ENCODE measurements around the gene SYK. TPM values are rescaled to one million over a fixed set of nuclear protein-coding genes. Genes with fewer than 3 reads are reported as not detected.

SYK gene
- total and polyA plus RNA-seq, 2 of the 13 experiments (the other 11 are each of a cell fraction or from before 2014, with no cell fraction given), result not detected

- TF ChIP-seq ZNF17 (CRISPR knock-in tag; IDR thresholded peaks at IDR 0.05), result no peak
- no peak for TF ChIP-seq NPAS2 (CRISPR knock-in tag; IDR thresholded peaks at IDR 0.05; ENCODE audit: borderline replicate concordance)
- no peak for TF ChIP-seq CBX2 (IDR thresholded peaks at IDR 0.05; ENCODE audit: low read depth, low read length)
- TF ChIP-seq CBX2 (CRISPR knock-in tag; IDR thresholded peaks at IDR 0.05; ENCODE audit: low read depth), result no peak
- no peak for TF ChIP-seq GPBP1L1 (CRISPR knock-in tag; IDR thresholded peaks at IDR 0.05)
- no peak for TF ChIP-seq ZSCAN12 (CRISPR knock-in tag; IDR thresholded peaks at IDR 0.05)
- no peak for TF ChIP-seq IKZF5 (CRISPR knock-in tag; IDR thresholded peaks at IDR 0.05)
- no peak for TF ChIP-seq ZNF280B (CRISPR knock-in tag; IDR thresholded peaks at IDR 0.05; ENCODE audit: borderline replicate concordance)
- TF ChIP-seq ZNF619 (CRISPR knock-in tag; IDR thresholded peaks at IDR 0.05), result no peak
- no peak for TF ChIP-seq ZKSCAN1 (IDR thresholded peaks at IDR 0.05; ENCODE audit: low read length)
- no peak for TF ChIP-seq ZSCAN9 (CRISPR knock-in tag; IDR thresholded peaks at IDR 0.05; ENCODE audit: borderline replicate concordance)
- no peak for TF ChIP-seq MXI1 (IDR thresholded peaks at IDR 0.05; ENCODE audit: borderline replicate concordance, low read depth, low read length)
- no peak for TF ChIP-seq MLX (CRISPR knock-in tag; IDR thresholded peaks at IDR 0.05)
- no peak for TF ChIP-seq ZNF20 (CRISPR knock-in tag; IDR thresholded peaks at IDR 0.05)
- no peak for TF ChIP-seq ZNF878 (CRISPR knock-in tag; IDR thresholded peaks at IDR 0.05)
- no peak for TF ChIP-seq ZNF704 (CRISPR knock-in tag; IDR thresholded peaks at IDR 0.05; ENCODE audit: borderline replicate concordance)
- no peak for TF ChIP-seq CTCF (CRISPR knock-in tag; IDR thresholded peaks at IDR 0.05)
- no peak for TF ChIP-seq NFIC (IDR thresholded peaks at IDR 0.05; ENCODE audit: low read length)
- no TSS peak for BruUV-seq (replicated peaks)
- Histone ChIP-seq H3K4me1 (ENCODE audit: insufficient read depth, low read length) (no peaks in the 10 kb centered on the region), H3K4me2 (ENCODE audit: low read depth, low read length) (no peak overlapping the region), H3K27me3 (ENCODE audit: control insufficient read depth in 1 of 2, insufficient read depth in 2 of 2, low read length in 2 of 2) (peaks cover 0 to 17% of the 10 kb centered on the region in 2 experiments; a peak in 2 of 5 replicates), H3K4me3 (replicated peaks in 1 of 3; ENCODE audit: insufficient read depth in 1 of 3, low read depth in 2 of 3, low read length in 3 of 3) (no peak overlapping the region), H3K36me3 (replicated peaks in 1 of 2; ENCODE audit: control insufficient read depth in 1 of 2, insufficient read depth in 2 of 2, low read length in 2 of 2) (no peaks in the 10 kb centered on the region), H4K20me1 (ENCODE audit: insufficient read depth, low read length) (no peaks in the 10 kb centered on the region), H3K27ac (ENCODE audit: extremely low read length, insufficient read depth, low read length) (no peak overlapping the region), H2AFZ (ENCODE audit: low read length) (no peak overlapping the region), H3K9ac (ENCODE audit: insufficient read depth, low read depth, low read length) (no peak overlapping the region), H3K79me2 (ENCODE audit: insufficient read depth, low read length) (no peaks in the 10 kb centered on the region), H3K9me3 (ENCODE audit: low read length) (no peaks in the 10 kb centered on the region)
- ATAC-seq (no peak), DNase-seq (ENCODE audit: low spot score) (no peak), FAIRE-seq (no peak)
- intact Hi-C loops (cut with micrococcal nuclease; ENCODE audit: unreplicated experiment) (no loop called here), in situ Hi-C loops (cut with HindIII; ENCODE audit: extremely low pct_ligation_motif_present, low pct_unique_long_range_greater_than_20kb) (no loop called here)
- CTCF ChIA-PET (ENCODE audit: low intra/inter-chr PET ratio, low total read pairs), result no interaction called here
- 35% methylated on average over 2 of the region's 2 CpGs for WGBS (ENCODE audit: low lambda C conversion rate)
- POLR2A ChIA-PET, result no interaction called here
These were observed 11.9 kb downstream of the SYK start for GRCh38 chr9:90813523-90813922.
